Measurements from ENCODE around the gene FAM90A26. TPM values are rescaled to one million over a fixed set of nuclear protein-coding genes. Genes with fewer than 3 reads are reported as not detected.

FAM90A26 gene
- total RNA-seq, 1 experiment from 2014 or later: not detected

Other genes starting within 250 kb of the FAM90A26 start
- gene USP17L10, start 40.2 kb downstream of the FAM90A26 start, total RNA-seq (2014; rRNA removed; shearing (Covaris generic)): not detected in 2 replicates
- not detected in 2 replicates for gene USP17L11, start 45.0 kb downstream of the FAM90A26 start, total RNA-seq (2014; rRNA removed; shearing (Covaris generic))
- gene USP17L12, start 49.7 kb downstream of the FAM90A26 start, total RNA-seq (2014; rRNA removed; shearing (Covaris generic)): not detected in 2 replicates
- gene USP17L13, start 54.5 kb downstream of the FAM90A26 start, total RNA-seq (2014; rRNA removed; shearing (Covaris generic)): not detected in 2 replicates
- gene USP17L15, start 64.0 kb downstream of the FAM90A26 start, total RNA-seq (2014; rRNA removed; shearing (Covaris generic)): not detected in 2 replicates
- not detected in 2 replicates for gene USP17L17, start 73.5 kb downstream of the FAM90A26 start, total RNA-seq (2014; rRNA removed; shearing (Covaris generic))
- not detected in 2 replicates for gene USP17L18, start 78.2 kb downstream of the FAM90A26 start, total RNA-seq (2014; rRNA removed; shearing (Covaris generic))
- gene USP17L19, start 83.0 kb downstream of the FAM90A26 start, total RNA-seq (2014; rRNA removed; shearing (Covaris generic)): not detected in 2 replicates
- not detected in 2 replicates for gene USP17L20, start 87.7 kb downstream of the FAM90A26 start, total RNA-seq (2014; rRNA removed; shearing (Covaris generic))
- not detected in 2 replicates for gene USP17L21, start 92.5 kb downstream of the FAM90A26 start, total RNA-seq (2014; rRNA removed; shearing (Covaris generic))
- not detected in 2 replicates for gene USP17L22, start 97.2 kb downstream of the FAM90A26 start, total RNA-seq (2014; rRNA removed; shearing (Covaris generic))
- gene USP17L24, start 154.8 kb downstream of the FAM90A26 start, total RNA-seq (2014; rRNA removed; shearing (Covaris generic)): not detected in 2 replicates
- gene USP17L25, start 159.5 kb downstream of the FAM90A26 start, total RNA-seq (2014; rRNA removed; shearing (Covaris generic)): not detected in 2 replicates
- gene USP17L26, start 164.2 kb downstream of the FAM90A26 start, total RNA-seq (2014; rRNA removed; shearing (Covaris generic)): not detected in 2 replicates
- not detected in 2 replicates for gene USP17L5, start 169.0 kb downstream of the FAM90A26 start, total RNA-seq (2014; rRNA removed; shearing (Covaris generic))
- not detected in 2 replicates for gene USP17L27, start 173.7 kb downstream of the FAM90A26 start, total RNA-seq (2014; rRNA removed; shearing (Covaris generic))
- not detected in 2 replicates for gene USP17L28, start 178.5 kb downstream of the FAM90A26 start, total RNA-seq (2014; rRNA removed; shearing (Covaris generic))
- not detected in 2 replicates for gene USP17L29, start 183.2 kb downstream of the FAM90A26 start, total RNA-seq (2014; rRNA removed; shearing (Covaris generic))
- gene USP17L30, start 192.7 kb downstream of the FAM90A26 start, total RNA-seq (2014; rRNA removed; shearing (Covaris generic)): not detected in 2 replicates